ENCODE measurements around the gene SHC2. TPM values are rescaled to one million over a fixed set of nuclear protein-coding genes. Genes with fewer than 3 reads are reported as not detected.

SHC2 gene
- total and polyA plus RNA-seq, 9 of the 15 experiments (the other 6 are each of a cell fraction or from before 2014, with no cell fraction given), result 0.14 to 0.36 (median 0.17) TPM; not detected in 5

DNA sequence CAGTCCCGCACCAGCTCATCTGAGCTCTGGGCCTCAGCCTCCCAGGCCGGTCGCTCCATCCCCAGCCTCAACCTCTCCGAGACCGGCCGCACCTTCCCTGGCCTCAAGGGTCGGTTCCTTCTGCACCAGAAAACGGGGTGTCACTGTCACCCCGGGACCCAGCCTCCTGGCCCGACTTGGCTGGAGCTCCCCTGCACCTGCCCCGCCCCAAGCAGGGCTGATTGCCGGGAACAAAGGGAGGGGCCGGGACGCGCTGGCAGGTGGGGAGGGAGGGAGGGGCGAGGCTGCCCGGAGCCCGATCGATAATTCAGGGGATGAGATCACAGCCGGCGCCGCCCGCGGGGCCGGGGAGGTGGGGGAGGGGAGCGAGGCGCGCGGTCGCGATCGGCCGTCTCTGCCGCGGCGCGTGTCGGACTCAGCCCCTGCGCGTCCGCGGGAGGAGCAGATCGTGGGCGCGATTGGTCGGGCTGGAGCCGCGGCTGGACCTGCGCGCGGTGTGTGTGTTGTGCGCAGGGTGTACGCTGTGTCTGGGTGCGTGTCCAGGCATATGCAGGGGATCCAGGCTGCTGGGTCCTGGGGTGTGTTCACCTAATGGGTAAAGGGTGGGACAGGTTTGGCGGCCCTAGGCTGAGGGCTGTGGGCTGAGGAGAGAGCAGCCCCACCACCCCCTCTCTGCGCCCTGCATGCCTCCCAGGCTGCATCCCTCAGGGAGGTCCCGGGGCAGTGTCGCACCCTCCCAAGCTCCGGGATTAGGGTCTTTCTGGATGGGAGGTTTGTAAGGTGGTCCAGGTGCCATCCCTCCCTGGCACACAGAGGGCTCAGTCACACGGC lies 1.1 kb upstream of the SHC2 start (continued):
- TF ChIP-seq E2F6 (IDR thresholded peaks at IDR 0.05; ENCODE audit: borderline replicate concordance in 1 of 2, extremely low read depth in 1 of 2, insufficient read depth in 1 of 2, insufficient read length in 1 of 2, low read depth in 1 of 2, low read length in 1 of 2, poor library complexity in 1 of 2, severe bottlenecking in 1 of 2), result peak in 1 of 2 experiments; percentile 65
- no peak for TF ChIP-seq ATF1 (CRISPR knock-in tag; IDR thresholded peaks at IDR 0.05)
- TF ChIP-seq ATF1 (tag; IDR thresholded peaks at IDR 0.05), result 0 out of 2 replicates have a peak, but pooled peaks have one; percentile 35
- TF ChIP-seq, protein P1, sequence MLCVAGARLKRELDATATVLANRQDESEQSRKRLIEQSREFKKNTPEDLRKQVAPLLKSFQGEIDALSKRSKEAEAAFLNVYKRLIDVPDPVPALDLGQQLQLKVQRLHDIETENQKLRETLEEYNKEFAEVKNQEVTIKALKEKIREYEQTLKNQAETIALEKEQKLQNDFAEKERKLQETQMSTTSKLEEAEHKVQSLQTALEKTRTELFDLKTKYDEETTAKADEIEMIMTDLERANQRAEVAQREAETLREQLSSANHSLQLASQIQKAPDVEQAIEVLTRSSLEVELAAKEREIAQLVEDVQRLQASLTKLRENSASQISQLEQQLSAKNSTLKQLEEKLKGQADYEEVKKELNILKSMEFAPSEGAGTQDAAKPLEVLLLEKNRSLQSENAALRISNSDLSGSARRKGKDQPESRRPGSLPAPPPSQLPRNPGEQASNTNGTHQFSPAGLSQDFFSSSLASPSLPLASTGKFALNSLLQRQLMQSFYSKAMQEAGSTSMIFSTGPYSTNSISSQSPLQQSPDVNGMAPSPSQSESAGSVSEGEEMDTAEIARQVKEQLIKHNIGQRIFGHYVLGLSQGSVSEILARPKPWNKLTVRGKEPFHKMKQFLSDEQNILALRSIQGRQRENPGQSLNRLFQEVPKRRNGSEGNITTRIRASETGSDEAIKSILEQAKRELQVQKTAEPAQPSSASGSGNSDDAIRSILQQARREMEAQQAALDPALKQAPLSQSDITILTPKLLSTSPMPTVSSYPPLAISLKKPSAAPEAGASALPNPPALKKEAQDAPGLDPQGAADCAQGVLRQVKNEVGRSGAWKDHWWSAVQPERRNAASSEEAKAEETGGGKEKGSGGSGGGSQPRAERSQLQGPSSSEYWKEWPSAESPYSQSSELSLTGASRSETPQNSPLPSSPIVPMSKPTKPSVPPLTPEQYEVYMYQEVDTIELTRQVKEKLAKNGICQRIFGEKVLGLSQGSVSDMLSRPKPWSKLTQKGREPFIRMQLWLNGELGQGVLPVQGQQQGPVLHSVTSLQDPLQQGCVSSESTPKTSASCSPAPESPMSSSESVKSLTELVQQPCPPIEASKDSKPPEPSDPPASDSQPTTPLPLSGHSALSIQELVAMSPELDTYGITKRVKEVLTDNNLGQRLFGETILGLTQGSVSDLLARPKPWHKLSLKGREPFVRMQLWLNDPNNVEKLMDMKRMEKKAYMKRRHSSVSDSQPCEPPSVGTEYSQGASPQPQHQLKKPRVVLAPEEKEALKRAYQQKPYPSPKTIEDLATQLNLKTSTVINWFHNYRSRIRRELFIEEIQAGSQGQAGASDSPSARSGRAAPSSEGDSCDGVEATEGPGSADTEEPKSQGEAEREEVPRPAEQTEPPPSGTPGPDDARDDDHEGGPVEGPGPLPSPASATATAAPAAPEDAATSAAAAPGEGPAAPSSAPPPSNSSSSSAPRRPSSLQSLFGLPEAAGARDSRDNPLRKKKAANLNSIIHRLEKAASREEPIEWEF (CRISPR knock-in tag; IDR thresholded peaks at IDR 0.05), result peak; percentile 83
- no peak for TF ChIP-seq CBFA2T2 (conservative IDR thresholded peaks at IDR 0.05)
- no peak for TF ChIP-seq ZNF668 (CRISPR knock-in tag; IDR thresholded peaks at IDR 0.05)
- no peak for TF ChIP-seq FOXJ2 (tag; IDR thresholded peaks at IDR 0.05)
- TF ChIP-seq PHF8 (IDR thresholded peaks at IDR 0.05; ENCODE audit: borderline replicate concordance, low read length), result peak; percentile 22; the same call in 1 of the 2 replicates
- peak; percentile 54 for TF ChIP-seq POLR2G (IDR thresholded peaks at IDR 0.05; ENCODE audit: low read depth, low read length)
- 0 out of 2 replicates have a peak, but pooled peaks have one; percentile 17 for TF ChIP-seq MYC (IDR thresholded peaks at IDR 0.05; ENCODE audit: low read depth, low read length)
- TF ChIP-seq MYC (CRISPR knock-in tag; IDR thresholded peaks at IDR 0.05; ENCODE audit: borderline replicate concordance, low read depth), result no peak
- peak; percentile 76 for TF ChIP-seq JUND (IDR thresholded peaks at IDR 0.05; ENCODE audit: borderline replicate concordance, low read depth, low read length)
- peak; percentile 60; the same call in 1 of the 3 replicates for TF ChIP-seq JUND (tag; IDR thresholded peaks at IDR 0.05; ENCODE audit: borderline replicate concordance, low read depth, low read length)
- TF ChIP-seq MAZ (CRISPR knock-in tag; conservative IDR thresholded peaks at IDR 0.05 in 1 of 2, IDR thresholded peaks at IDR 0.05 in 1 of 2), result peak in 1 of 2 experiments; percentile 63; a peak in 1 of 4 replicates
- TF ChIP-seq, protein P2, sequence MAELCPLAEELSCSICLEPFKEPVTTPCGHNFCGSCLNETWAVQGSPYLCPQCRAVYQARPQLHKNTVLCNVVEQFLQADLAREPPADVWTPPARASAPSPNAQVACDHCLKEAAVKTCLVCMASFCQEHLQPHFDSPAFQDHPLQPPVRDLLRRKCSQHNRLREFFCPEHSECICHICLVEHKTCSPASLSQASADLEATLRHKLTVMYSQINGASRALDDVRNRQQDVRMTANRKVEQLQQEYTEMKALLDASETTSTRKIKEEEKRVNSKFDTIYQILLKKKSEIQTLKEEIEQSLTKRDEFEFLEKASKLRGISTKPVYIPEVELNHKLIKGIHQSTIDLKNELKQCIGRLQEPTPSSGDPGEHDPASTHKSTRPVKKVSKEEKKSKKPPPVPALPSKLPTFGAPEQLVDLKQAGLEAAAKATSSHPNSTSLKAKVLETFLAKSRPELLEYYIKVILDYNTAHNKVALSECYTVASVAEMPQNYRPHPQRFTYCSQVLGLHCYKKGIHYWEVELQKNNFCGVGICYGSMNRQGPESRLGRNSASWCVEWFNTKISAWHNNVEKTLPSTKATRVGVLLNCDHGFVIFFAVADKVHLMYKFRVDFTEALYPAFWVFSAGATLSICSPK (IDR thresholded peaks at IDR 0.05; ENCODE audit: borderline replicate concordance), result no peak
- TF ChIP-seq CBX5 (IDR thresholded peaks at IDR 0.05; ENCODE audit: borderline replicate concordance, low read depth), result no peak
- TF ChIP-seq XRCC4 (IDR thresholded peaks at IDR 0.05; ENCODE audit: extremely low read depth, insufficient read depth, insufficient read length), result no peak
- 0 out of 2 replicates have a peak, but pooled peaks have one; percentile 28 for TF ChIP-seq CREM (IDR thresholded peaks at IDR 0.05; ENCODE audit: low read depth)
- TF ChIP-seq KAT7 (CRISPR knock-in tag; IDR thresholded peaks at IDR 0.05; ENCODE audit: borderline replicate concordance), result peak; percentile 94; the same call in 1 of the 2 replicates

Data from K562 (cell line).